ENCODE results near the gene RABAC1. TPM values are rescaled to one million over a fixed set of nuclear protein-coding genes. Genes with fewer than 3 reads are reported as not detected.

Gene RABAC1
- total and polyA plus RNA-seq, 2 of the 4 experiments (the other 2 are of a cell fraction) = 117 to 276 TPM

GRCh38 chr19:41999878-42000208 lies 40.7 kb upstream of the RABAC1 start:
- Histone ChIP-seq H4K5ac (ENCODE audit: low read depth, low read length) (no peak overlapping the region), H3K23ac (ENCODE audit: low read depth, low read length) (no peak overlapping the region), H3K9me1 (ENCODE audit: insufficient read depth, low read length) (peaks cover 6% of the 10 kb centered on the region; the same call in 1 of the 2 replicates), H3K79me1 (ENCODE audit: low read depth in 1 of 2, low read length in 2 of 2) (no peaks in the 10 kb centered on the region), H2BK15ac (ENCODE audit: low read depth, low read length) (no peak overlapping the region), H3K9me3 (ENCODE audit: control insufficient read depth, insufficient read depth, low read length) (no peaks in the 10 kb centered on the region), H3K4me3 (ENCODE audit: insufficient read depth, low read depth, low read length) (no peak overlapping the region), H3K4me1 (ENCODE audit: control insufficient read depth, insufficient read depth, low read length) (no peaks in the 10 kb centered on the region), H3K27me3 (ENCODE audit: control insufficient read depth, insufficient read depth, low read length) (peaks cover 77% of the 10 kb centered on the region), H3K56ac (ENCODE audit: extremely low read depth, insufficient read depth, low read length) (no peak overlapping the region), H2AFZ (replicated peaks; ENCODE audit: low read length, poor library complexity) (no peak overlapping the region), H3K36me3 (ENCODE audit: control insufficient read depth, insufficient read depth, low read length) (no peaks in the 10 kb centered on the region), H4K91ac (ENCODE audit: insufficient read depth, low read depth, low read length) (no peak overlapping the region), H2BK5ac (ENCODE audit: low read depth, low read length, poor library complexity, severe bottlenecking) (no peak overlapping the region), H4K8ac (ENCODE audit: low read depth in 2 of 2, low read length in 2 of 2) (no peak overlapping the region), H3K9ac (ENCODE audit: low read depth, low read length) (no peak overlapping the region), H2BK120ac (ENCODE audit: low read depth, low read length) (no peak overlapping the region), H2BK20ac (ENCODE audit: low read depth, low read length) (no peak overlapping the region), H2AK9ac (replicated peaks; ENCODE audit: low read depth, low read length, poor library complexity) (no peak overlapping the region), H3K18ac (ENCODE audit: low read depth, low read length) (no peak overlapping the region), H3K27ac (ENCODE audit: insufficient read depth, low read length) (no peak overlapping the region), H3K4me2 (ENCODE audit: low read depth, low read length) (no peak overlapping the region), H3K4ac (ENCODE audit: low read depth, low read length) (no peak overlapping the region), H2AK5ac (ENCODE audit: low read depth, low read length) (no peak overlapping the region), H4K20me1 (ENCODE audit: insufficient read depth, low read length) (no peaks in the 10 kb centered on the region; the same call in none of the 2 replicates), H3K14ac (replicated peaks; ENCODE audit: low read depth, low read length) (no peak overlapping the region)
- no peak for DNase-seq
- dilution Hi-C loops (cut with HindIII; ENCODE audit: low sequenced_read_pairs, unreplicated experiment) = no loop called here
- WGBS, 2 experiments (ENCODE audit: extremely low coverage in 2 of 2, insufficient read length in 1 of 2) = 75% methylated on average over 5 of the region's 7 CpGs; no CpG with 5 or more reads in 1 of the 2 experiments
- no peak for TF ChIP-seq SMC3 (IDR thresholded peaks at IDR 0.05; ENCODE audit: low read depth, low read length)
- TF ChIP-seq CTCF (conservative IDR thresholded peaks at IDR 0.05; ENCODE audit: low read depth, low read length) = no peak
- no peak for TF ChIP-seq ELK1 (IDR thresholded peaks at IDR 0.05; ENCODE audit: borderline replicate concordance, low read depth, low read length)
- TF ChIP-seq CHD1 (IDR thresholded peaks at IDR 0.05; ENCODE audit: low read depth, low read length) = no peak
- no peak for TF ChIP-seq MXI1 (IDR thresholded peaks at IDR 0.05; ENCODE audit: borderline replicate concordance, low read depth, low read length)
- no peak for TF ChIP-seq CEBPB (IDR thresholded peaks at IDR 0.05; ENCODE audit: low read depth, low read length)
- no peak for TF ChIP-seq POLR2A (IDR thresholded peaks at IDR 0.05; ENCODE audit: low read depth, low read length)
- TF ChIP-seq RFX5 (IDR thresholded peaks at IDR 0.05; ENCODE audit: low read depth, low read length) = no peak
- no peak for TF ChIP-seq MAZ (IDR thresholded peaks at IDR 0.05; ENCODE audit: borderline replicate concordance, low read depth, low read length)
- ChIA-PET CTCF (no interaction called here), POLR2A (ENCODE audit: unreplicated experiment) (no interaction called here)
- intact Hi-C loops (cut with micrococcal nuclease) = no loop called here
- in situ Hi-C loops (cut with MboI; ENCODE audit: low sequenced_read_pairs) = no loop called here
- no TSS peak for BruUV-seq (replicated peaks)
- no peak for ATAC-seq (ENCODE audit: low read depth)

Measured in IMR-90 (cell line).